ES-I3 (cell line): ENCODE results near the gene TRIM65.

ENCODE experiments used
- H3K36me3 ChIP-seq: 2 replicates; pipeline ENCODE4 v1.6.1; 2013; ENCODE audit warnings: mild to moderate bottlenecking, low read length, control low read depth, moderate library complexity; ENCODE audit not compliant: insufficient read depth
- H3K4me1 ChIP-seq: 2 replicates; pipeline ENCODE4 v1.6.1; 2013; ENCODE audit warnings: mild to moderate bottlenecking, control low read depth, low read length; ENCODE audit not compliant: insufficient read depth
- H3K9ac ChIP-seq: 2 replicates; pipeline ENCODE4 v1.6.1; 2013; ENCODE audit warnings: low read depth, mild to moderate bottlenecking, low read length, moderate library complexity
- H3K9me3 ChIP-seq: 2 replicates; pipeline ENCODE4 v1.6.1; 2013; ENCODE audit warnings: mild to moderate bottlenecking, low read length, moderate library complexity; ENCODE audit not compliant: control insufficient read depth, insufficient read depth

Gene TRIM65

DNA sequence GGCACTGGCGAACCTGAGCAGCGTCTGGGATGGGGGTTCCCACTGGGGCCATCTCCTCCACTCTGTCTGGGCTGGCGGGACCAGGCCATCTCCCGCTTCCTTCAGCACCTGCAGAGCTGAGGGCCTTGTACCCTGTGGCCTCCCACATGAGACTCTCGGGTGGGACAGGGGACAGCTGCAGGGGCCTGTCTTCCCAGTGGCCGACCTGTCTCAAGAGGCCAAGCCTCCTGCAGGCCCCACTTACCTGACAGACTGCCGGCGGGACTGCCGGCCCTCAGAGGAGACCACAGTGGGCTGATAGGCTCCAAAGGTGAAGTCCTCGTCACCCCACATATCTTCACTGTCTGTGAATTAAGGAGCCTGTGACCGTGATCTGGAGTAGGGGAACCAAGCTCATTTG, 28.4 kb upstream of the TRIM65 start:
- Histone ChIP-seq H3K9ac (no peak overlapping the region), H3K4me1 (no peaks in the 10 kb centered on the region), H3K36me3 (no peaks in the 10 kb centered on the region; the same call in 1 of the 2 replicates), H3K9me3 (no peaks in the 10 kb centered on the region)

DNA sequence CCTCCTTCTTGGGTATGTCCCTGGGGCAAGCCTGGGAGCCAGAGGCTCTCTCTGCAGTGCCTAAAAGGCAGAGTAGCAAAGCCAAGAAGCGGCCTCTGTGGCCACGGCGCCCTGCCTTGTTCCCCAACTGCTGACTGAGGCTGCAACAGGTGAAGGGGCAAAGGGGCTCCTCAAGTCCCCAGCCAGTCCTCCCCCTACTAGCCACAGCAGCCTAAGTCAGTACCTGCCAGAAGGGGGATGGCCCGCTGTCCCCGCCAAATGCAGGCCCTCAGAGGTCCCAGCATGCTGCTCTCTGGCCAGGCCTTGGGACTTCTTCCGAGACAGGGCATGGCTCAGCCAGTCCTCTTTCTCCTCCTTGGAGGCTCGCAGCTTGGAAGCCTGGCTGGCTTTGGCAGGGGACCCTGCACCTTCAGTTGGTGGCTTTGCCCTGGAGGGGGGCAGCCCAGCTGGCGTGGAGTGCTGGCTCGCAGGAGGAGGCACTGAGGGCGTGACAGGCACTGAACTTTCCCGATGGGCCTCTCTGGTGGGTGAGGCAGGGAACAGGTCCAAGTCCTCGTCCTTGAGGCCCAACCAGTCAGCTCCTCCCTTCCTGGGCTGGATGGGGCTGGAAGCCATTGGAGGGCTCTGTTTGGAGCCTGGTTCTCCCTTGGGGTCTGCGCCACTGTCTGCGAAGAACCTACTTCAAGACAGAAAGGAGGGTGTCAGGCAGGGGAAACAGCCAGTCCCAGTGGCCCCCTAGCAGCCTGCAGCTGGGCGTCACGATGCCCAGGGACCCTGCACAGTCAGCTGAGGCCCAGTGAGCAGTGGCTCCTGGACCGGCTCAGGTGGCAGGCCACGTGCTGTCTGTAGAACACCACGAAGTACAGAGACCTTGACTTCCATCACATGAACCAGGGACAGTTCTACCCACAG, 26.5 kb upstream of the TRIM65 start:
- no peaks in the 10 kb centered on the region; the same call in 1 of the 2 replicates for H3K36me3 ChIP-seq
- H3K9ac ChIP-seq, result no peak overlapping the region
- no peaks in the 10 kb centered on the region for H3K9me3 ChIP-seq
- no peaks in the 10 kb centered on the region for H3K4me1 ChIP-seq

DNA sequence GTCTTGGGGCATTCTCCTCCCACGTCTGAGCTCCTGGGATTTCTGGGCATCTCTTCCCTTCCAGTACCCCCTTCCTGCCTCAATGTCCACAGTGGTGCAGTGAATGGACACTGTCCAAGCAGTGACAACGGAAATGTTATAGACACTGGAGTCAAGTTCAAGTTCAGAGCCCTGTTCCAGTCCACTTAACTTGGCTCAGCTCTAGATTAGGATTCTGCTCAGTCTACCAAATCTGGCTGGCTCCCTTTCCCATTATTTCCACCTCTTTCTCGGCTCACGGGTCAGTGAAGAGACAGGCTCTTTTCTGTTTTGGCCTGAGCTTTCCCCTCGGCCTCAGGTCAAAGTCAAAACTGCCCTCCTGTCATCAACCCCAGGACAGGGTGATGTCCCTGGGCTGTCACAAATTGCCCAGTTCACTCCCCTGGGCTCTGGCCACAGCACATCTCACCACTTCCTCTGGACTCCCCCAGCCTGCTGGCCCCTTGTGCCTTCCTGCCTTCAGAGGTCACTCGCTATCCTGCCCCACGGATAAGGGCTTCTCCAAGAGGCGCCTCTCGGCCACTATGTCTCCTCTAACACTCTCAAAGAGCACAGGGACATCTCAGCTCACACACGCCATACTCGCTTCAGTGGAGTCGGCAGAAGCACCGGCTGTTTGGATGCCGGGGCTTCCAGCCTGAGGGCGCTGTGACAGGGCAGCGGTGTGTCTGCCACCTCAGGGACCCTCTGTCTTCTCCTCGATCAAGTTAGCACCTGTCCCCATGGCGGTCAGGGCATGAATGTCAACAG, 25.6 kb upstream of the TRIM65 start:
- Histone ChIP-seq H3K36me3 (no peaks in the 10 kb centered on the region; the same call in 1 of the 2 replicates), H3K9me3 (no peaks in the 10 kb centered on the region), H3K4me1 (no peaks in the 10 kb centered on the region), H3K9ac (no peak overlapping the region)

DNA sequence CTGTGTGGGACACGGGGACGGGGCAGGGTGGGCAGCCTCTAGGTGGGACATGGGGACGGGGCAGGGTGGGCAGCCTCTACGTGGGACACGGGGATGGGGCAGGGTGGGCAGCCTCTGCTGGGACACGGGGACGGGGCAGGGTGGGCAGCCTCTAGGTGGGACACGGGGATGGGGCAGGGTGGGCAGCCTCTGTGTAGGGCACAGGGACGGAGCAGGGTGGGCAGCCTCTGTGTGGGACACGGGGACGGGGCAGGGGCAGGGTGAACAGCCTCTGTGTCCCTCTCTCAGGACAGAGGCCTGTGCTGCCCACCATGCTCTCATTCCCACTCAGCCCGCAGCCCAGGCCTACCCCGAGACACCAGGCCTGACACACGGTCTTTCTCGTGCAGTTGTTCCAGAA, 24.8 kb upstream of the TRIM65 start:
- Histone ChIP-seq H3K4me1 (no peaks in the 10 kb centered on the region), H3K9me3 (no peaks in the 10 kb centered on the region), H3K9ac (no peak overlapping the region), H3K36me3 (peaks cover 4% of the 10 kb centered on the region; the same call in 1 of the 2 replicates)

DNA sequence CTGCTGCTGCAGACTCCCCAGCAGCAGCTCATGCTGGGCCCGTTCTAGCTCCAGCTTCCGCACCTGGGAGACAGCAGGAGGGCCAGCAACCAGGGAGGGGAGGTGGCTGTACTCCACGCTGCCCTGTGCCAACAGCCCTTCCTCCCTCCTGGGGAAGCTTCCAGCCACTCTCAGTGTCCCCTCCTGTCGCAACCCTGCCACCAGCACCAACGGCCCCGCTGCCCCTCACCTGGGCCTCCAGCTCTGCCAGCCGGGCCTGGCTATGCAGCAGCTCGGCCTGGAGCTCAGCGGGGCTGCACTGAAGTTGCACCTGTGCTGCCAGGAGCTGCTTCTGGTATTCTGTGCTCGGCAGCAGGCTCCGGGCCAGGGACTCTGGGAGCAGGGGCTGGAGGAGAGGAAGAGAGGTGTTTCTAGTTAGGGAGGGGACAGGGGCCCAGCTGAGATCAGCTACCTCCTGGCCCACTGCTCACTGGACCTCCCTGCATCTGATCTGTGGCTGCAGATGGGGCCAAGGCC, 23.4 kb upstream of the TRIM65 start:
- Histone ChIP-seq H3K9me3 (no peaks in the 10 kb centered on the region), H3K4me1 (no peaks in the 10 kb centered on the region), H3K9ac (no peak overlapping the region), H3K36me3 (peaks cover 4% of the 10 kb centered on the region; the same call in 1 of the 2 replicates)

DNA sequence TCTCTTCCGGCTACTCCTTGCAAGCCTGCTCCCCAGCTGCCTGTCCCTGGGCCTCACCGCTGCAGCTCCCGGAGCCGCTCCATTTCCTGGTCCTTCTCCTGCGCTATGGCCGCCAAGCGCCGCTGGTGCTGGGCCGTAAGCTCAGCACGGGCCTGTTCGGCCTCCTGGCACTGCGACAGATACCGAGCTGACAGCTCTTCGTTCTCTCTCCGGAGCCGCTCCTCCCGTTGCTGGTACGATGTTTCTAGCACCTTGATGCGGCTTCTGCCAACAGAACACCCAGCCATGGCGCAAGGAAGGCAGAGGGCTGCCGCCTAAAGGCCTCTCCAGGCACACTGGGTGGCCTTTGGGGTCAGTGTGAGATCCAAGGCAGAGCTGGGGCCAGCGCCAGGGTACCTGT, 22.9 kb upstream of the TRIM65 start:
- peaks cover 4% of the 10 kb centered on the region; the same call in 1 of the 2 replicates for H3K36me3 ChIP-seq
- no peak overlapping the region for H3K9ac ChIP-seq
- no peaks in the 10 kb centered on the region for H3K4me1 ChIP-seq
- no peaks in the 10 kb centered on the region for H3K9me3 ChIP-seq

DNA sequence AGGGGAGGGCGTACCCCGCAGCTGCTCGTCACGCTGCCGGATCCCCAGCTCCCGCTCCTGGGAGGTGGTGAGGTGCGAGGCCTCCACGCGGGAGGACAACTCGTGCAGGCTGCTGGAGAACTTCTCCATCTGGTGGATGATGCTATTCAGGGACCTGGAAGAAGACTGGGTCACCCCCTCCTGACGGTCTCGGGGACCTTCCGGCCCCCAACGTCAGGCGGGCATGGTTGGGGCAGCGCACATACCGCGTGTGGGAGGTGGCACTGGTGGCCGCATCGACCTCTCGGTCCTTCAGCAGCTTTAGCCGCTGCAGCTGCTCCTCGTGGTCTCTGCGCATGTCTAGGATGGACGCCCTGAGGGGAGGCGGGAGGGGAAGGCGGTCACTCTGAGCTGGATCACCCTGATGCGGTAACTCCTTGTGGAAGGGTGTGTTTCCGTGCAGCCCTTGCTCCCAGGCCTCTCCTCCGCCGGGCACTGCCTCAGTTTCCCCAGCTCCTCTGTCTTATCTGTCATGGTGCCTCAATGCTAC, 21.2 kb upstream of the TRIM65 start:
- Histone ChIP-seq H3K9ac (no peak overlapping the region), H3K4me1 (no peaks in the 10 kb centered on the region), H3K36me3 (peaks cover 4% of the 10 kb centered on the region; the same call in 1 of the 2 replicates), H3K9me3 (no peaks in the 10 kb centered on the region)

DNA sequence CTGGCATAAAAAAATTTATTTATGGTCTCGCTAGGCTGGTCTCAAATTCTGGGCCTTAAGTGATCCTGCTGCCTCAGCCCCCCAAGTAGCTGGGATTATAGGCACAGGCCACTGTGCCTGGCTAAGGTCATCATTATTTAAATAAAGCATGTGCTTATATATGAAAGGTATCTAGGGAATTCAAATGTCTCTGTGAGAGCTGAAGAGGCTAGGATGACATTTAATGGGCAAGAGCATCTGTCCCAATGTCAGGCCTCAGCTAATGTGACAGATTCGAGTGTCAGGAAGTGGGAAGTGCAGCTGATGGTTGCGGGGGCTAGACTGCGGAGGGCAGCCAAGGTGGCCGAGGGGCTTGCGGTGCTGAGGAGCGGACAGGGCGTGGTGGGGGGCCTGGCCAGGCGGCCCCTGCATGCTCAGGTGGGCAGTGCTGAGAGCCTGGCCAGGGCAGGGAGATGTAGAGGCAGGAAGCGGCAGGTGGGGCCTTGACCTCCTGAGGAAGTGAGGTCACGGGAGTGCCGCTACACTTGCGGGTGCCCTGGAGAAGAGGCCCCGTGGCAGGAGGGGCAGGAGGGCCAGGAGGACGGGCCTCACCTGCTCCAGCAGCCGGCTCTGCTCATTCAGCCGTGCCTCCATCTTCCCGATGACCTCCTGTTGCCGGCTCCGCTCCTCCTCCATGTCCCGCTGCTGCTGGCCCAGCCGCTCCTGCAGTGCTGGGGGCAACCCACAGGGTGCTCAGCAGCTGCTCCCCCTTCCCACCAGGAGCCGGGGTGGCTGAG, 20.6 kb upstream of the TRIM65 start:
- H3K4me1 ChIP-seq, result no peaks in the 10 kb centered on the region
- H3K9me3 ChIP-seq, result no peaks in the 10 kb centered on the region
- peaks cover 4% of the 10 kb centered on the region; the same call in 1 of the 2 replicates for H3K36me3 ChIP-seq
- H3K9ac ChIP-seq, result no peak overlapping the region

DNA sequence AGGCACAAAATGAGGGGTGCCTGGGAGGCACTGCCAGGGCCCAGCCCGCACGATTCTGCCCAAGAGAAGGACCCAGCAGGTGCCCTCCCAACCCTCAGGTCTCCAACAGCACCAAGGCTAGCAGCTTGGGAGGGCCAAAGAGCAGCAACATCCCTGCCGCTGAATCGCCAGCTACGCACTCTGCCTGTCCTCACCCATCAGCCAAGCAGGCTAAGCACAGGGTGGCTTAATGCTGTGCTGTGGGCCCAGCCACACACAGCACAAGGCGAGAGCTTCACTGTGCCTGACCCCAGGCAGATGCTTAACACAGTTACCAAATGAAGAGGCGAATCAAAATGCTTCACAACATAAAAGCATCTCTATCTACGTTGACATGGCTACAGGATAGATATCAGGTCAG, 18.5 kb upstream of the TRIM65 start:
- Histone ChIP-seq H3K9me3 (no peaks in the 10 kb centered on the region), H3K9ac (no peak overlapping the region), H3K4me1 (no peaks in the 10 kb centered on the region), H3K36me3 (peaks cover 4% of the 10 kb centered on the region; the same call in 1 of the 2 replicates)

DNA sequence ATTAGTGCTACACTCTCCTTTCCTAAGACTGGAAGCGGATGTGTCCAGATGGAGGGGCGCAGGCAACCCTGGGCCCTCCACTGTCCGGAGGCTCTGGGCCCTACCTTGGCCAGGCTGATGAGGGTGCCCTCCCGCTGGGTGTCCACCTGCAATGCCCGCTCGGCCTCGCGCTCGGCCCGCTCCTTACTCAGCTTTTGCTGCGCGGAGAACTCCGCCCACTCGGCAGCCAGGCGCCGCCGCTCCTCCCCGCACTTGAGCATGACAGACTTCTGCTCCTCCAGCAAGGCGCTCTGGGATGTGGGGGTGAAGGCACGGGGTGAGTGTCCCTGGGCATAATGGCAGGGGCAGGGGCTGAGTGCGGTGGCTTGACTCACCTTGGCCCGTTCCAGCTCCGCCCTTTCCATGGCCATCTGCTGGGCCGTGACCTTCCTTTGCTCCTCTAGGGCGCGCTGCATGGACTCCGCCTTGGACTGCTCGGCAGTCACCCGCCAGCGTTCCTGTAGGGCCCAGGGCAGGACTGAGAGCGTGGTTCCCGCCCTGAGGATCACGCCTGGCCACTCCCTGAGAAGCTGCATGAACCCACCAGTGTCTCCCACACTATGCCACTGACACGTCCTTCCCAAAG, 18.0 kb upstream of the TRIM65 start:
- Histone ChIP-seq H3K4me1 (no peaks in the 10 kb centered on the region), H3K9me3 (no peaks in the 10 kb centered on the region), H3K36me3 (peaks cover 4% of the 10 kb centered on the region; the same call in 1 of the 2 replicates), H3K9ac (no peak overlapping the region)

DNA sequence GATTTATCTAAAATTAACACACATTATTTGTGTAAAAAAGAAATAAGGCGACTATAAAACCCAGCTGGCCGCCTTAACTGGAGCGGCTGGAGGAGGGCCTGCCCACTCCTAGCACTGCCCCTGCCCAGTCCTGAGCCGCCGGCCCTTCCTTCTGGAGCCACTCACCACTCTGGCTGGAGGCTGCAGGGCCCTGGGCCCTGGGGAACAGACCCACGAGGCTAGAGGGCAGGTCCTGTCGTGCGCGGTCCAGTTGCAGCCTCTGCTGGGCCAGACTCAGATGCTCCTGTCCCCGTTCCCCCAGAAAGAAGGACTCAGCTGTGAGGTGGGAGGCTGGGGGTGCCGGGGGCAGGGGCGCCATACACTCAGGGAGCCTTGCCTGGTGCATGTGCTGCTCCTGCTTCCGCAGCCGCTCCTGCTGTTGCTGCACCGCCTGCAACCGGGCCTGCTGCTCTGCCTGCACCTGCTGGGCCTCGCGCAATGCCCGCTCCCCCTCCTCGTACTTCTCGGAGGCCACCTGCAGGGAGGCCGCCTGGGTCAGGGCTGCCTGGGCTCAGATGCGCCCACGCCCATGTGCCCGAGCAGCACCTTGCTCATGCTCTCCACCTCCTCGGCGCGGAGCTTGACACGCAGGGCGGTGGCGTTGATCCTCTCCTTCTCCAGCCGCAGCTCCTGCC, 16.9 kb upstream of the TRIM65 start:
- no peaks in the 10 kb centered on the region for H3K9me3 ChIP-seq
- H3K4me1 ChIP-seq, result no peaks in the 10 kb centered on the region
- peaks cover 4% of the 10 kb centered on the region; the same call in 1 of the 2 replicates for H3K36me3 ChIP-seq
- no peak overlapping the region for H3K9ac ChIP-seq

DNA sequence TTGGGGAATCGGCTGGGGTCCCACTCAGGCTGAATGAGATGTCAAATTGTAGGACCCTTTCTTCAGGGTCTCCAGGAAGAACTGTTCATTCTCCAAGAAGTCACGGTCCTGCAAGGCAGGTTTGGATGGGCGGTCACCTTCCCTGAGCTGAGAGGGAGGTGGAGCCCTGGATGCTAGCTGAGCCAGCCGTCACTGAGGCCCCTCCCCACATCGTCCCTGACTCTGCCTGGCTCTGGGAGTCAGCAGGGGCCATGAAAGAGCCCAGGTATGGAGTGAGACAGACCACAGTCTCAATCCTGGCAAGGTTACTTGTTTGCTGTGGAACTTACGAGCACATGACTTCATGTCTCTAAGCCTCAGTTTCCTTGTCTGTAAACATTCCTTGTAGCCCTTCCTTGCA, 13.9 kb upstream of the TRIM65 start:
- Histone ChIP-seq H3K9me3 (no peaks in the 10 kb centered on the region), H3K36me3 (no peaks in the 10 kb centered on the region), H3K9ac (no peak overlapping the region), H3K4me1 (no peaks in the 10 kb centered on the region; the same call in 1 of the 2 replicates)

DNA sequence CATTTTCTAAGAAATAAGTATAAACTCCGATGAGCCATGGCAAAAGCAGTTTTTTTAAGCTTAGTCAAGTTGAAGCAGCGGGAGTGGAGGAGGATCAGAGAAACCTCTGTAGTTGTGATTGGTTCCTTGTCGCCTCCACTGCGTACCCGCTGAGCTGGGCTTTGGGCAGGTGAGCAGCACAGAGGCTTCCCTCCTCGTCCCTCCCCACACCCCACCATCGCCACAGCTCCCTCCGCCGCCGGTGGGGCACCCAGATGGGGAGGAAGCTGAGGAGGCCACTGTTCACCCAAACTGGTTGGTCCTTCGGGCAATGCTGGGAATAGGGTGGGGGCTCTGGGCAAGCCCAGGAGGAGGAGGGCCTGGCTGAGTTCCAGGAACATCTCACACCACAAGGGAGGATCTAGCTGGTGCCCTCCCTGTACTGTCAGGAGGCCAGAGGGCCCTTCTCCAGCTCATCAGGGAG, 13.1 kb upstream of the TRIM65 start:
- H3K36me3 ChIP-seq, result no peaks in the 10 kb centered on the region
- H3K9me3 ChIP-seq, result no peaks in the 10 kb centered on the region
- no peak overlapping the region for H3K9ac ChIP-seq
- no peaks in the 10 kb centered on the region; the same call in 1 of the 2 replicates for H3K4me1 ChIP-seq
